Activated naive CD8-positive, alpha-beta T cell treated with anti-CD3 and anti-CD28 coated beads for 36 hours (primary cell): ENCODE results near the gene TPCN1. TPM values are rescaled to one million over a fixed set of nuclear protein-coding genes. Genes with fewer than 3 reads are reported as not detected.
A peak's percentile ranks its signal among the peaks of the same experiment; 100 is the strongest.

ENCODE experiments used
- DNase-seq: peaks from one replicate; pipeline ENCODE4 v3.0.0; 2021
- H3K27ac Mint-ChIP-seq: one replicate; pipeline ENCODE4 v1.8.0; 2022; ENCODE audit warnings: mild to moderate bottlenecking, moderate library complexity, mixed read lengths
- H3K27me3 Mint-ChIP-seq: one replicate; pipeline ENCODE4 v1.8.0; 2022; ENCODE audit warnings: mild to moderate bottlenecking, mixed read lengths
- H3K36me3 Mint-ChIP-seq: one replicate; pipeline ENCODE4 v1.8.0; 2021; ENCODE audit warnings: mild to moderate bottlenecking, mixed read lengths
- H3K4me1 Mint-ChIP-seq: one replicate; pipeline ENCODE4 v1.8.0; 2021; ENCODE audit warnings: mixed read lengths
- H3K4me3 Mint-ChIP-seq: one replicate; pipeline ENCODE4 v1.8.0; 2022; ENCODE audit warnings: mild to moderate bottlenecking, moderate library complexity, mixed read lengths
- H3K9me3 Mint-ChIP-seq: one replicate; pipeline ENCODE4 v1.8.0; 2022; ENCODE audit warnings: mixed read lengths
- total RNA-seq, 2 experiments: library from RNA; stranded (reverse); gene quantifications; one replicate each; pipeline ENCODE4 v1.2.3, GENCODE V29; 2021

Gene TPCN1
- total RNA-seq, 2 experiments from 2014 or later = 20.5 to 25.0 TPM

DNA sequence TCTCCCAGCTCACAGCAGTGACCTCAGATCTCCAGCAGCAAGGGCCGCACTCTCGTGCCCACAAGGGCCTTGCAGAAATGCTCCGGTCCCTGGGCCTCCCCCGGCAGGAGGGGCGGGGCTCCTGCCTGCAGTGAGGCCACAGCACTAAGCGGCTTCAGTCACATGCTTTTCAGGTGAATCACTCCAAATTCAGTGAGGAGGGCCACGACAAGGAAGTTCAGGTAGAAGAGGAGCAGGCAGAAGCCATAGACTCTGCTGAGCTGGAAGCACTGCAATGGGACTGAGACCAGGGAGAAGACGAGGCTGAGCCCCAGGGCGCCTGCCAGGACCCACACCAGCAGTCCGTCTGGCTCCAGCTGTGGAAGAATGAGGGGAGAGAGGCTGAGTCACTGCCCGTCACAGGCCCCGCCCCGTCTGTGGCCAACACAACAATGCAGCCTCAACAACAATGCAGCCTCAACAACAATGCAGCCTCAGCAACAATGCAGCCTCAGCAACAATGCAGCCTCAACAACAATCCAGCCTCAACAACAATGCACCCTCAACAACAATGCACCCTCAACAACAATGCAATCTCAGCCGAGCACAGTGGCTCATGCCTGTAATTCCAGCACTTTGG is 78.5 kb downstream of the TPCN1 start:
- H3K36me3 Mint-ChIP-seq = peaks cover 19% of the 10 kb centered on the region
- H3K4me3 Mint-ChIP-seq = no peak overlapping the region
- no peaks in the 10 kb centered on the region for H3K27me3 Mint-ChIP-seq
- peak overlapping the region; percentile 5 for H3K27ac Mint-ChIP-seq
- no peaks in the 10 kb centered on the region for H3K9me3 Mint-ChIP-seq
- no peak for DNase-seq
- peaks cover 10% of the 10 kb centered on the region for H3K4me1 Mint-ChIP-seq

DNA sequence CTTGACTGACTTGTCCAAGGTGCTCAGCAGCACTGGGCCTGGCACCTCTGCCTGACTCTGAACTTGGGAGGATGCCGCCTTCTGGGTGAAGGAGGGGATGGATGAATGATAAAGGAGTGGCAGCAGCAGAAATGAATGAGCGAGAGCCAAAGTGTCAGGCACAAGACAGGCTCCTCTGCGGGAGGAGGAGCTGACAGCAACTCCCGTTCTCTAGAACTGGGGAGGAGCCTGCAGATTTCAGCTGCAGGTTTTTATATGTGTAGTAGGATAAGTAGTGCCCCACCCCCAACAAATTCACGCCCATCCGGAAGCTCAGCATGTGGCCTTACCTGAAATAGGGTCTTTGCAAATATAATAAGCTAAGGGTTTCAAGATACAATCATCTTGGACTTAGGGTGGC is 80.5 kb downstream of the TPCN1 start:
- Mint-ChIP-seq H3K27me3 (no peaks in the 10 kb centered on the region), H3K27ac (no peak overlapping the region), H3K4me1 (peaks cover 10% of the 10 kb centered on the region), H3K36me3 (peaks cover 17% of the 10 kb centered on the region), H3K4me3 (no peak overlapping the region), H3K9me3 (no peaks in the 10 kb centered on the region)
- DNase-seq = no peak

DNA sequence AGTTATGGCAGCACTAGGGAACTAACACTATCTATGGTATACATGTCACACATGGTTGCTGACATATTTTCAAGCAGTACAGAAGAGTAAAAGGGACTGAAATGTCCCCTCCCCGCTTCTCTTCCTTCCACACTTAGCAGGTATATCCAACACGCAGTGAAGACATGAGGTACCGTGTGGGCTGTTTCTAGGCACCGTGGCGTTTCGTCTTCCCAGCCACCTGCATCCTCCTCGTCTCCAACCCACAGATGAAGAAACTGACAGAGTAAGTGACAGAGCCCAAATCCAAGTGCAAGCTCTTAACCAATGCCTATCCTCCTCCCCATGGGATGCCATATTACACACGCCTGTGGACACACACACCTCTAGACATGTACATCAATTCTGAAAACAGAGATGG is 81.2 kb downstream of the TPCN1 start:
- Mint-ChIP-seq H3K36me3 (peaks cover 17% of the 10 kb centered on the region), H3K4me3 (no peak overlapping the region), H3K9me3 (no peaks in the 10 kb centered on the region), H3K27me3 (no peaks in the 10 kb centered on the region), H3K27ac (peak overlapping the region; percentile 2), H3K4me1 (peaks cover 10% of the 10 kb centered on the region)
- no peak for DNase-seq

DNA sequence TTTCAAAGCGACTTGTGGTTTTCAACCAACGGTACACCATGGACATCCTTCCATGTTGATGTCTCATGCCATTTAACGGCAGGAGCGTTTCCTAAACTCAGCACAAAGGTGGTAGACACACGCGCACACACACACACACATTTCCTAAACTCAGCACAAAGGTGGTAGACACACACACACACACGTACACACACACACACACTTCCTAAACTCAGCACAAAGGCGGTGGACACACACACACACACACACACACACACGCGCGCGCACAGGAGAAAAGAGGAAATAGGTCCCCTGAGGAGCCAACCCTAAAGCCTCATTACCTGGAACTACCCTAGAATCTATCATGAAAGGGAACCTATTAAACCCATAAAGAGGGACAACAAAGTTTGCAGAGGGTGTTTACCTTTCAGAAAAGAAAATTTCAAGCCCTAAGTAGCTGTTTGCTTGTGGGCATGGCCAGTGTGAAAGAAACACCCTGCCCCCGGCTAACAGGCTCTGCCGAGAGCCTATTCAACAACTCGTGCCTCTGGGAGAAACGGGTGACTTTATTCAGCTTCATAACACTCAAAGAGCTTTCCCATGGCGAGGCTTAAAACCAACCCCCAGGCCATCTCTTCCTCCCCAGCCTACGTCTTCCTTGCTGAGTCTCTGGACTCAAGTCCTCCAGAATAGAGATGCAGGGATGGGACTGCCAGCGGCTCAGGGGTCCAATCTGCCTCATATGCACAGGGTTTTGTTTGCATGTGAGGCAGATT is 81.8 kb downstream of the TPCN1 start:
- Mint-ChIP-seq H3K36me3 (peaks cover 17% of the 10 kb centered on the region), H3K4me3 (no peak overlapping the region), H3K9me3 (no peaks in the 10 kb centered on the region), H3K4me1 (peaks cover 10% of the 10 kb centered on the region), H3K27ac (peak overlapping the region; percentile 2), H3K27me3 (no peaks in the 10 kb centered on the region)
- no peak for DNase-seq

DNA sequence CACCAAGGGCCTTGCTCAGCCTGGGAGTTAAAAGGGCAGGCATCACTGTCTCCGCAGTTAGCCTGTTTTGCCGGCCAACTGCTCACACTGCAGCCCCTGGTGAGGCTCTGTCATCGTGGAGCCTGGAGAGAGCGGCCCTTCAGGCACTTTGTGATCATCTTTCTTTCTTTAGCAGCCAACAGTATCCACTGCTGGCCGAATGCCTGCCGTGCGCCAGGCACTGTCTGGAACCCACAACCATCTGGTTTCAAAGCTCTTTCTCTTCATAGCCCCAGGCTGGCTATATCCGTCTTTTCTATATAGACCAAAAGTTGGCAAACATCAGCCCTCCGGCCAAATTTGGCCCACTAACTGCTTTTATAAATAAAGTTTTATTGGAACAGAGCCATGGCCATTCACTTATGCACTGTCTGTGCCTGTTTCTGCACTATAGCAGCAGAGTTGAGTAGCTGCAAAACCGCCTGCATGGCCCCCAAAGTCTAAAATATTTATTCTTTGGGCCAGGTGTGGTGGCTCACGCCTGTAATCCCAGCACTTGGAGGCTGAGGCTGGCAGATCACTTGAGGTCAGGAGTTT is 84.1 kb downstream of the TPCN1 start:
- Mint-ChIP-seq H3K4me1 (peaks cover 10% of the 10 kb centered on the region), H3K27me3 (no peaks in the 10 kb centered on the region), H3K9me3 (no peaks in the 10 kb centered on the region), H3K27ac (no peak overlapping the region), H3K36me3 (peaks cover 19% of the 10 kb centered on the region), H3K4me3 (no peak overlapping the region)
- DNase-seq = no peak

DNA sequence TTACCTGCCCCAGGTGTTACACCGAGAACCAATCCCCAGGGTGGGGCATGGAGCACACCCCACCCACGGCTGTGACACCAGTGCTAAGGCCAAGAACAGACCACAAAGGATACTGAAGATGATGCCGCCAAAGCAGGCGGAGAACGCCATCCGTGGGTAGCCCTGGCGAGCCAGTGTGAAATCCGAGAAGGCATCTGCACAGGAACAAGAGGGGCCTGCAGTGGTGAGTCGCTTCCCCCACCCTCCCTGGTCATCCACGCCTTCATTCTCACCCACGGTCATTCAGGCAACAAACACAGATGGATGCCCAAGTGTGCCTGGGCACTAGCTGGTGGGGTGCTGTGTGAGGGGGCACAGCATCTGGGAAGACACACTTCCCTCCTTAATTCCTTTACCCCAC is 85.1 kb downstream of the TPCN1 start:
- no peak overlapping the region for H3K27ac Mint-ChIP-seq
- no peaks in the 10 kb centered on the region for H3K27me3 Mint-ChIP-seq
- H3K36me3 Mint-ChIP-seq = peaks cover 26% of the 10 kb centered on the region
- no peaks in the 10 kb centered on the region for H3K9me3 Mint-ChIP-seq
- H3K4me3 Mint-ChIP-seq = no peak overlapping the region
- no peak for DNase-seq
- H3K4me1 Mint-ChIP-seq = peaks cover 10% of the 10 kb centered on the region

DNA sequence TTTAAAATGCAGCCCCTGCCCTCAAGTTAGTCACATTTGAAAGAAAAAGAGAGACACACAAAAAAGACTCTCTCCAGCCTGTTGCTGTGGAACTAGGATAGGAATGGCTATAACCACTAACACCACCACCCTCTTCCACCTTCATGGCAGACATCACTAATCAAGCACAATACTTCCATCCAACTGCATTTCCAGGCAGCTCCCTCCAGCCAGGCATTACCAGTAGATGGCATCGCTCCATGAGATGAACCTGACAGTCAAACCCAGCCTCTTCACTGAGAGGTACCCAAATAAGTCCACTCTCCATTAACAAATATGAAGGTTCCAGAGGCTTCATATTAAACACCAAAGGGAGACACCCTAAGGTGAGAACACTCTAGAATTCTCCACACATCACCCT is 89.2 kb downstream of the TPCN1 start:
- H3K4me1 Mint-ChIP-seq = no peaks in the 10 kb centered on the region
- no peaks in the 10 kb centered on the region for H3K9me3 Mint-ChIP-seq
- H3K4me3 Mint-ChIP-seq = no peak overlapping the region
- peaks cover 17% of the 10 kb centered on the region for H3K36me3 Mint-ChIP-seq
- H3K27ac Mint-ChIP-seq = no peak overlapping the region
- no peak for DNase-seq
- no peaks in the 10 kb centered on the region for H3K27me3 Mint-ChIP-seq

DNA sequence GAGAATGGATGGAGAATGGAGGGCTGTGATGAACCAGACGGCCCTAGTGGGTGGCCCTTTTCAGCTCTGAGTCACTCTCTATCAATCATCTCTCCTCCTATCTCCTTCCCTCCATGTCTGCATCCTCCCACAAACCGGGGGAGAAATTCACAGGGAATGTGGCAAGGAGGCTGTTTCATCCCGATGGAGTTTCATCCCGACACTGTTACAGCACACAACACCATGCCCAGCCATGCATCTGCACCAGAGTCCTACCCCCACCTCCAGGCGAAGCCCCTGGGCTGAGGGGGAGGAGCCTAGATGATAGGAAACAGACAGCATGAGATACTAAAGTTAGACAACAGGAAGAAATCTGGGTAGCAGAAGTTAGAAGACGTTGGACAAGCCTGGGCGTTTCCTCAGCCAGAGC is 92.9 kb downstream of the TPCN1 start:
- DNase-seq = no peak
- Mint-ChIP-seq H3K9me3 (no peaks in the 10 kb centered on the region), H3K36me3 (peaks cover 29% of the 10 kb centered on the region), H3K27ac (no peak overlapping the region), H3K4me1 (no peaks in the 10 kb centered on the region), H3K27me3 (no peaks in the 10 kb centered on the region), H3K4me3 (no peak overlapping the region)

DNA sequence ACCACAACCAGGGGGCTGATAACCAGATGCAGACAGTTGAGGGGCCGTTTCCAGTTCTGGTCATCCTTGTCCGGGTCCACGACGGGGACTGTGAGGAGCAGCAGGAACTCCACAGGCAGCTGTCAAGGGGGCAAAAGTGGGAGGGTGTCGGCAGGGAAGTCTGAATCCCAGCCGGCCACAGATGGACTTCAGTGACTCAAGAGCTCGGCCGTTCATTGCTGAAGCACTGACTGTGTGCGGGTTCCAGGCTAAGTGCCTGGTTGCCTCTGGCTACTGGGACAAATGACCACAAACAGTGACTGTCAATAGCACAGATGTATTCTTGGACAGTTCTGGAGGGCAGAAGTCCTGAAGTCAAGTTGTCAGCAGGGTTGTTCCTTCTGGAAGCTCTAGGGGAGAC is 94.1 kb downstream of the TPCN1 start:
- no peaks in the 10 kb centered on the region for H3K9me3 Mint-ChIP-seq

DNA sequence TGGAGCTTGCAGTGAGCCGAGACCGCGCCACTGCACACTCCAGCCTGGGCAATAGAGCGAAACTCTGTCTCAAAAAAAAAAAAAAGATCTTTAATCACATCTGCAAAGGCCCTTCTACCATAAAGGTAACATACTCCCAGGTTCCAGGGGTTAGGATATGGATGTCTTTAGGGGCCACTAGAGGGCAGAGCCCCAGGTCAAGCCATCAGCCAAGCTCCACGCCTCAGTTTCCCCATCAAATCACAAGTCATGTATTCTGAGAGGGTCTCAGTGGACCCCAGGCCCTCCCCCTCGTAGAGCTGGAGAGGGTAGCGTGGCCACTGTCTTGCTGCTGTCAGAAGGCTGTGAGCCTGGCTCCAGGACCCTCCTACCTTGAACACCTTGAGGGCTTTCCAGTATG is 94.9 kb downstream of the TPCN1 start:
- Mint-ChIP-seq H3K9me3 (no peaks in the 10 kb centered on the region), H3K4me1 (no peaks in the 10 kb centered on the region), H3K36me3 (peaks cover 32% of the 10 kb centered on the region), H3K27ac (no peak overlapping the region), H3K4me3 (no peak overlapping the region), H3K27me3 (no peaks in the 10 kb centered on the region)
- no peak for DNase-seq

More for the DNA sequence above, 94.1 kb downstream of the TPCN1 start:
- Mint-ChIP-seq H3K27me3 (no peaks in the 10 kb centered on the region), H3K36me3 (peaks cover 32% of the 10 kb centered on the region), H3K4me1 (no peaks in the 10 kb centered on the region), H3K4me3 (no peak overlapping the region), H3K27ac (peak overlapping the region; percentile 51)
- DNase-seq = no peak

DNA sequence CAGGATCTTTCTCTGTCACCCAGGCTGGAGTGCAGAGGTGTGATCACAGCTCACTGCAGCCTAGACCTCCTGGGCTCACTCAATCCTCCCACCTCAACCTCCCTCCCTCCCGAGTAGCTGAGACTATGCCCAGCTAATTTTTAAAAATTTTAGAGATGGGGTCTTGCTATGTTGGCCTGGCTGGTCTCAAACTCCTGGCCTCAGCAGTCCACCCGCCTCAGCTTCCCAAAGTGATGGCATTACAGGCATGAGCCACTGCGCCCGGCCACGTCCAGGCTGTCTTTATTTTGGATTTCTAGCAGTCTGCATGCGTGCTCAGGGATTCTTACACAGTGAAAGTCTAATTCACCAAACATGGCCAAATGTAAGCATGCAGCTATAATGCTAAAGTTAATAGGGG is 95.9 kb downstream of the TPCN1 start:
- DNase-seq = no peak
- no peak overlapping the region for H3K27ac Mint-ChIP-seq
- peaks cover 3% of the 10 kb centered on the region for H3K9me3 Mint-ChIP-seq
- H3K27me3 Mint-ChIP-seq = no peaks in the 10 kb centered on the region
- no peak overlapping the region for H3K4me3 Mint-ChIP-seq
- no peaks in the 10 kb centered on the region for H3K4me1 Mint-ChIP-seq
- peaks cover 31% of the 10 kb centered on the region for H3K36me3 Mint-ChIP-seq

DNA sequence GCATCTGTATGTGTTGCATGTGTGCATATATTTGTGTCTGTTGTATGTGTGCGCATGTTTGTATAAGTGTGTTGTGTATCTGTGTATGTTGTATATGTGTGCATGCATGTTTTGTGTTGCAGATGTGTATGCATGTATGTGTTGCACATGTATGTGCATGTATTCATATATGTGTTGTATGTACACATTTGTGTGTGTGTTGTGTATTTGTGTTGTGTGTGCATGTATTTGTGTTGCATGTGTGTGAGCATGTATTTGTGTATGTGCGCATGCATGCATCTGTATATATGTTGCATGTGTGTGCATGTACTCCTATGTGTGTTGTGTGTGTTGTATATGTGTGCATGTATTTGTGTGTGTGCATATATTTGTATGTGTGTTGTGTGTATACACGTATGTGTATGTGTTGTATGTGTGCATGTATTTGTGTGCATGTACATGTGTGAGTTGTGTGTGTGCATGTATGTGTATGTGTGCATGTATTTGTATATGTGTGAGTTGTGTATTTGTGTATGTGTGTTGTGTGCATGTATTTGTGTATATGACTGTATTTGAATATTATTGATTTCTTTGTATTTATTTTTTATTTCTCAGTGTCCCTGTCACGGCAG is 96.9 kb downstream of the TPCN1 start:
- no peak overlapping the region for H3K4me3 Mint-ChIP-seq
- peaks cover 3% of the 10 kb centered on the region for H3K9me3 Mint-ChIP-seq
- H3K36me3 Mint-ChIP-seq = peaks cover 40% of the 10 kb centered on the region
- no peak for DNase-seq
- H3K27me3 Mint-ChIP-seq = no peaks in the 10 kb centered on the region
- no peak overlapping the region for H3K27ac Mint-ChIP-seq
- H3K4me1 Mint-ChIP-seq = no peaks in the 10 kb centered on the region

DNA sequence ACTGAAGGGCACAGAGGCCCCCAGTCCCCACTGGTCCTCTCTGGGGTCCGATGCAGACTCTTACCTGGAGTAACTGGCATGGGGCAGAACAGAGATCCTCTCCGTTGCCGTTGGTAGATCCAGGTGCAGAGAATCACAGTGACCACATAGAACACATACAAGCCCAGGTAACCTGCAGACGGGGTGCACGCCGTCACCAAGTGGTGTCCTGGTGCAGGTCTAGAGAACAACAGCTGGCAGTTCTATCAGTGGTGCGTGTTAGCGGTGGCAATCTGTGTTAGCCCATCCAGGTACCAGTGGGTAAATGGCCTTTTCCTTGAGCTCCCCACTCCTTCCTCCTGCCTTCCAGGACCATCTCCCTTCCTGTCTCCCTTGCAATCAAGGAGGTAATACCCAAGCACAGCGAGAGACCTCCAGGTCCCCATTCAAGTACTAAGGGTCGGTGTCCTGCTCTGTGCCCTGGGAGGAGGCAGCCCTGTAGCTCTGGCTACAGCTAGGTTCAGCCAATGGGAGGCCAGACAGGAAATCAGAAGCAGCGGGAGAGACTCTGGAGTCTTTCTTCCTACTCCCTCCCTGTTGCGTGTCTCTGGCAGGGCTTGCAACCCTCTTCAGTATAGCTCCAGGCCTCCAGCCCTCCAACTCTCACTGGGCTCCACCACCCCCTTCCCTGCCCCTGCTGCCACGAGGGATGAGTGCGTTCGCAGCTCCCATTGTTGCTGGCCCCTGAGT is 97.8 kb downstream of the TPCN1 start:
- Mint-ChIP-seq H3K36me3 (peaks cover 43% of the 10 kb centered on the region), H3K9me3 (peaks cover 3% of the 10 kb centered on the region), H3K4me1 (peaks cover 3% of the 10 kb centered on the region), H3K4me3 (no peak overlapping the region), H3K27me3 (no peaks in the 10 kb centered on the region), H3K27ac (no peak overlapping the region)
- no peak for DNase-seq

DNA sequence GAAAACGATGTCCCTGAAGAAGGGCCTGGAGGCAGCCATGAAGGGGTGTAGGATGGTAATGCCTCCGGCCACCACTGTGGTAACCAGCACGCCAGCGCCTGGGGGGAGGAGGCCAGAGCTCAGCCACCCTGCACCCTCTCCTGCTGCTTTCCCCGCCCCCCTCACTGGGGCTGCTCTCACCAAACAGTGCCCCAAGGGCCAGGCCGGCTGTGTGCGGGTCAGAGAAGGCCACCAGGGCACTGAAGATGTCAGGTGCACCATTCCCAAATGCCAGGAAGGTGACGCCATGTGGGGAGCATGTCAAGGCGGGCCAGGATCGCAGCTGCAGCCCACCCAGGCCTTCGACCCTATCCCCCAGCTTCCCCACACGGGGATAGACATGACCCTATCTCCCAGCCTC is 99.1 kb downstream of the TPCN1 start:
- Mint-ChIP-seq H3K36me3 (peaks cover 45% of the 10 kb centered on the region), H3K27ac (no peak overlapping the region), H3K9me3 (peaks cover 3% of the 10 kb centered on the region)

DNA sequence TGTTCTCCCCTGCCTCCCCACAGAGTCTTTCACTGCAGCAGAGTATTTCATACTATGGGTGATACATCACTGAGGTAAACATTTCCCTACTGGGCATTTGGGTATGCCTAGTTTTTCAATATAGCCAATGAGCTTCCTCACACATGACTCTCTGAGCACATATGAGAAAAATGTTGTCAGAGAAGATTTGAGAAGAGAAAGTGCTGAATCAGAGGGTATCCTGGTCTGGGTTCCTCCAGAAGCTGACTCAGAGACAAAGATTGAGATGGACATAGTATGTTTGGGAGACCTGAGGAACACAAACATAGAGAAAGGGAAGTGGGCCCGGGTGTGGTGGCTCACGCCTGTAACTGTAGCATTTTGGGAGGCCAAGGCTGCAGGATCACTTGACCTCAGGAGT is 101.1 kb downstream of the TPCN1 start:
- Mint-ChIP-seq H3K27ac (no peak overlapping the region), H3K27me3 (no peaks in the 10 kb centered on the region), H3K4me1 (peaks cover 6% of the 10 kb centered on the region), H3K4me3 (no peak overlapping the region), H3K9me3 (peaks cover 3% of the 10 kb centered on the region), H3K36me3 (peaks cover 50% of the 10 kb centered on the region)
- DNase-seq = no peak

More for the DNA sequence above, 99.1 kb downstream of the TPCN1 start:
- Mint-ChIP-seq H3K4me1 (peaks cover 6% of the 10 kb centered on the region), H3K4me3 (no peak overlapping the region), H3K27me3 (no peaks in the 10 kb centered on the region)
- no peak for DNase-seq
